Type B pancreatic cell (in vitro differentiated cells): Measurements from ENCODE around the gene GPR4. TPM values are rescaled to one million over a fixed set of nuclear protein-coding genes. Genes with fewer than 3 reads are reported as not detected.

Experiments
- DNase-seq: peaks from one replicate; pipeline ENCODE4 v3.0.0; 2021; ENCODE audit warnings: mixed read lengths; ENCODE audit not compliant: unreplicated experiment; ENCODE audit errors: extremely low spot score
- H3K27ac Mint-ChIP-seq: 2 replicates; pipeline ENCODE4 v1.8.0; 2021; ENCODE audit warnings: mild to moderate bottlenecking, mixed read lengths
- H3K27me3 Mint-ChIP-seq: 2 replicates; pipeline ENCODE4 v1.8.0; 2021; ENCODE audit warnings: mixed read lengths
- H3K36me3 Mint-ChIP-seq: 2 replicates; pipeline ENCODE4 v1.8.0; 2021; ENCODE audit warnings: mixed read lengths
- H3K4me1 Mint-ChIP-seq: one replicate; pipeline ENCODE4 v1.8.0; 2021; ENCODE audit warnings: mixed read lengths; ENCODE audit not compliant: unreplicated experiment
- H3K4me3 Mint-ChIP-seq: 2 replicates; pipeline ENCODE4 v1.8.0; 2021; ENCODE audit warnings: mild to moderate bottlenecking, mixed read lengths
- H3K9me3 Mint-ChIP-seq: 2 replicates; pipeline ENCODE4 v1.8.0; 2021; ENCODE audit warnings: mixed read lengths
- total RNA-seq: library from RNA; stranded (reverse); gene quantifications from 2 replicates; pipeline ENCODE4 v1.2.1, GENCODE V29; 2021; ENCODE audit warnings: low replicate concordance
- TF ChIP-seq, protein P1 (sequence below): fragments of 200-600 bp; sonication (generic); conservative IDR thresholded peaks from 2 replicates; pipeline ENCODE4 v1.5.0; 2021; ENCODE audit warnings: antibody characterized with exemption, mild to moderate bottlenecking

Gene GPR4
- total RNA-seq, 1 donor from 2014 or later = not detected

GRCh38 chr19:45643927-45644771 lies 42.1 kb upstream of the GPR4 start:
- Mint-ChIP-seq H3K36me3 (peaks cover 6% of the 10 kb centered on the region), H3K9me3 (peaks cover 8% of the 10 kb centered on the region), H3K4me1 (peaks cover 30% of the 10 kb centered on the region), H3K4me3 (peak overlapping the region; percentile 86), H3K27ac (no peak overlapping the region), H3K27me3 (peaks cover 16% of the 10 kb centered on the region)
- TF ChIP-seq, protein P1, sequence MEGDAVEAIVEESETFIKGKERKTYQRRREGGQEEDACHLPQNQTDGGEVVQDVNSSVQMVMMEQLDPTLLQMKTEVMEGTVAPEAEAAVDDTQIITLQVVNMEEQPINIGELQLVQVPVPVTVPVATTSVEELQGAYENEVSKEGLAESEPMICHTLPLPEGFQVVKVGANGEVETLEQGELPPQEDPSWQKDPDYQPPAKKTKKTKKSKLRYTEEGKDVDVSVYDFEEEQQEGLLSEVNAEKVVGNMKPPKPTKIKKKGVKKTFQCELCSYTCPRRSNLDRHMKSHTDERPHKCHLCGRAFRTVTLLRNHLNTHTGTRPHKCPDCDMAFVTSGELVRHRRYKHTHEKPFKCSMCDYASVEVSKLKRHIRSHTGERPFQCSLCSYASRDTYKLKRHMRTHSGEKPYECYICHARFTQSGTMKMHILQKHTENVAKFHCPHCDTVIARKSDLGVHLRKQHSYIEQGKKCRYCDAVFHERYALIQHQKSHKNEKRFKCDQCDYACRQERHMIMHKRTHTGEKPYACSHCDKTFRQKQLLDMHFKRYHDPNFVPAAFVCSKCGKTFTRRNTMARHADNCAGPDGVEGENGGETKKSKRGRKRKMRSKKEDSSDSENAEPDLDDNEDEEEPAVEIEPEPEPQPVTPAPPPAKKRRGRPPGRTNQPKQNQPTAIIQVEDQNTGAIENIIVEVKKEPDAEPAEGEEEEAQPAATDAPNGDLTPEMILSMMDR = no peak
- DNase-seq = no peak

DNA sequence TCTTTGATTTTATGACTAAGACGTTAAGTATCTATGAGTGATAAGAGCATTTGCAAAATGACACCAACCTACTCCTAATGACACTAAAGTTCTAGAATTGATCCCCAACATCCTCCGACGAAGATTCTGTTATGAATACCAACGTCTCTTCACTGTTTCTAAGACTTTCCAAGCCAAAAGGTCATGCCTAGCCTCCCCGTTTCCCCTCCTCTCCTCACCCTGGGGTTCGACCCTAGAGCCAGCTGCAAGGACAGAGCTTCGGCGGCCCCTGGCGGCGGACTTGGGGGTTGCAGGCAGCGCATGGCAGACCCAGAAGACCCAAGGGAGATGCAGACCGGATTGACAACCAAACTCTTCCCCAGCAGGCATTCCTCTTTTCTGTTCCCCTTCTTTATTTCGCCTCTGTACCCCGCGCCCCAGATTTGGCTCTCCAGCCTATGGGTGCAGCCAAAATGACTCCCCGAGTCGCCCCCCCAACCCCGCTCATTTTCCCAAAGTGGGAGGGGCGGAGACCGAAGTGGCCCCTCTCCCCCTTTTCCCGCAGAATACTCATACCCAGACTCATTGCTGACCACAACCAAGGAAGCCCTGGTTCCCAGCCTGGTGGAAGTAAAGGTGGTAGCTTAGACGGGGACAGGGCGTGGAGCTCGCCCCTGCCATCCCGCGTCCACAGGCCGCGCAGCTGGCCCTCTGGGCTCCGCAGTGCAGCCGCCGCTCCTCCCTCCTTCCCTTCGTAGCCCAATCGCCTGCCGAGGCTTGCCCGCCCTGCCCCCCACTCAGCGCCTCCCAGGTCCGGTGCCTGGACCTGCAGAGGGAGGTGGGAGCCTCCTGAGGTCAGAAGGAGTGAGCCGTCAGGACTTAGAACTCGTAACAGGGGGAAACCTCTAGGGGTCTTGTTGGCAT lies 41.3 kb upstream of the GPR4 start:
- TF ChIP-seq, protein P1 = peak; percentile 98
- Mint-ChIP-seq H3K36me3 (peaks cover 6% of the 10 kb centered on the region), H3K9me3 (peaks cover 8% of the 10 kb centered on the region), H3K27ac (peak overlapping the region; percentile 88), H3K4me3 (peak overlapping the region; percentile 86), H3K27me3 (peaks cover 16% of the 10 kb centered on the region), H3K4me1 (peaks cover 38% of the 10 kb centered on the region)
- peak; percentile 93 for DNase-seq

- Mint-ChIP-seq H3K27me3 (peaks cover 15% of the 10 kb centered on the region), H3K4me1 (peaks cover 41% of the 10 kb centered on the region), H3K9me3 (peaks cover 8% of the 10 kb centered on the region), H3K4me3 (peak overlapping the region; percentile 80), H3K27ac (peak overlapping the region; percentile 97), H3K36me3 (peaks cover 6% of the 10 kb centered on the region)
- peak; percentile 82 for DNase-seq
- TF ChIP-seq, protein P1 = no peak
Observed at GRCh38 chr19:45641274-45642105, 39.5 kb upstream of the GPR4 start.

- Mint-ChIP-seq H3K4me3 (peak overlapping the region; percentile 80), H3K27me3 (peaks cover 9% of the 10 kb centered on the region), H3K9me3 (peaks cover 8% of the 10 kb centered on the region), H3K27ac (peak overlapping the region; percentile 97), H3K36me3 (peaks cover 6% of the 10 kb centered on the region), H3K4me1 (peaks cover 35% of the 10 kb centered on the region)
- TF ChIP-seq, protein P1 = no peak
- DNase-seq = no peak
Observed at GRCh38 chr19:45640849-45641273, 38.8 kb upstream of the GPR4 start.
